ENCODE measurements around the gene AHRR. TPM values are rescaled to one million over a fixed set of nuclear protein-coding genes. Genes with fewer than 3 reads are reported as not detected.

The AHRR gene
- total RNA-seq, 2 donors from 2014 or later, result 1.9 to 17.7 TPM

GRCh38 chr5:422323-423232, 101.1 kb downstream of the AHRR start:
- Histone ChIP-seq H3K4me3 (no peak overlapping the region), H3K36me3 (no peaks in the 10 kb centered on the region), H3K27me3 (replicated peaks; ENCODE audit: insufficient read depth) (no peaks in the 10 kb centered on the region), H3K9me3 (no peaks in the 10 kb centered on the region), H3K27ac (no peak overlapping the region), H3K4me1 (replicated peaks) (no peaks in the 10 kb centered on the region)
- DNase-seq (ENCODE audit: low spot score), result no peak
- WGBS, result 82% methylated on average over 32 of the region's 32 CpGs
- intact Hi-C loops (cut with DNase I), result no loop called here
- TF ChIP-seq POLR2AphosphoS5 (IDR thresholded peaks at IDR 0.05) (no peak), CTCF (IDR thresholded peaks at IDR 0.05) (no peak), POLR2A (IDR thresholded peaks at IDR 0.05) (no peak)

DNA sequence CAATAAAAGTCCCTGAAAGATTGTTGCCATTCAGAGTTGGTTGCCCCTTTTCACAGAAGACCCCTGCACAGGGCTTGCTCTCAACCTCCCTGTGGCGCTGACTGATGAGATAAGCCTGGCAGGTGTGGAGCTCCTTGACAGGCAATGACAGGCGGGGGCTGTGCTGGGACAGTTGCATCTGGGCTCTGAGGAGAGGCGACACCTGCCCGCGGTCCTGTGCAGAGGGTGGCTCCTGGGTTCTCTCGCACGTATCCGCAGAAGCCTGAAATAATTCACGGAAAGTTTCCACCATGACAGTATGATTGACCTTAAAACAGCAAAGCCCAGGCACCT, 101.7 kb downstream of the AHRR start:
- Histone ChIP-seq H3K9me3 (no peaks in the 10 kb centered on the region), H3K27me3 (replicated peaks; ENCODE audit: insufficient read depth) (no peaks in the 10 kb centered on the region), H3K4me1 (replicated peaks) (no peaks in the 10 kb centered on the region), H3K27ac (no peak overlapping the region), H3K36me3 (no peaks in the 10 kb centered on the region), H3K4me3 (no peak overlapping the region)
- DNase-seq (ENCODE audit: low spot score), result no peak
- 88% methylated on average over 9 of the region's 9 CpGs for WGBS
- TF ChIP-seq POLR2A (IDR thresholded peaks at IDR 0.05) (no peak), POLR2AphosphoS5 (IDR thresholded peaks at IDR 0.05) (no peak), CTCF (IDR thresholded peaks at IDR 0.05) (no peak)
- intact Hi-C loops (cut with DNase I), result no loop called here

DNA sequence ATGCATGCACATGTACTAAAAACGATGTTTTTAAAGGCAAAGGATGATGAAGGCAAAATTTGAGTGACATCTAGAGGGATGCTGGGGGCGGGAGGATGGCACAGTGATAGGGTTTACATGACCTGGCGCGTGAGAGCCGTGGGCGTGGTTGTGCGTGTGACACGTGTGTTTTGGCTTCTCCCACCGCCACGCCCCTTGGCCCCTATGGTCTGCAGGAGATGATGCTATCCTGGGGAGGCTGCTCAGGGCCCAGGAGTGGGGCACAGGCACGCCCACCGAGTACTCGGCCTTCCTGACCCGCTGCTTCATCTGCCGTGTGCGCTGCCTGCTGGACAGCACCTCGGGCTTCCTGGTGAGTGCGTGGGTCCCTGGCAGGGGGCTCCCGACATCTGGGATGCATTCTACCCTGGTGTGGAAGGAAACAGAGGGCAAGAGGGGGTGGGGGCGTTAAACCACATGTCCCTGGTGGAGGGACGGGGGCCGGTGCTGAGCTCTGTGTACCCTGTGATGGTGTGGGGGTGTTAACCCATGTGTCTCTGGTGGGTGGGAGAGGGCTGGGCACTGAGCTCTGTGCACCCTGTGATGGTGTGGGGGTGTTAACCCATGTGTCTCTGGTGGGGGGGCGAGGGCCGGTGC, 102.2 kb downstream of the AHRR start:
- intact Hi-C loops (cut with DNase I), result no loop called here
- TF ChIP-seq POLR2AphosphoS5 (IDR thresholded peaks at IDR 0.05), result no peak
- TF ChIP-seq CTCF (IDR thresholded peaks at IDR 0.05), result no peak
- no peak for TF ChIP-seq POLR2A (IDR thresholded peaks at IDR 0.05)

DNA sequence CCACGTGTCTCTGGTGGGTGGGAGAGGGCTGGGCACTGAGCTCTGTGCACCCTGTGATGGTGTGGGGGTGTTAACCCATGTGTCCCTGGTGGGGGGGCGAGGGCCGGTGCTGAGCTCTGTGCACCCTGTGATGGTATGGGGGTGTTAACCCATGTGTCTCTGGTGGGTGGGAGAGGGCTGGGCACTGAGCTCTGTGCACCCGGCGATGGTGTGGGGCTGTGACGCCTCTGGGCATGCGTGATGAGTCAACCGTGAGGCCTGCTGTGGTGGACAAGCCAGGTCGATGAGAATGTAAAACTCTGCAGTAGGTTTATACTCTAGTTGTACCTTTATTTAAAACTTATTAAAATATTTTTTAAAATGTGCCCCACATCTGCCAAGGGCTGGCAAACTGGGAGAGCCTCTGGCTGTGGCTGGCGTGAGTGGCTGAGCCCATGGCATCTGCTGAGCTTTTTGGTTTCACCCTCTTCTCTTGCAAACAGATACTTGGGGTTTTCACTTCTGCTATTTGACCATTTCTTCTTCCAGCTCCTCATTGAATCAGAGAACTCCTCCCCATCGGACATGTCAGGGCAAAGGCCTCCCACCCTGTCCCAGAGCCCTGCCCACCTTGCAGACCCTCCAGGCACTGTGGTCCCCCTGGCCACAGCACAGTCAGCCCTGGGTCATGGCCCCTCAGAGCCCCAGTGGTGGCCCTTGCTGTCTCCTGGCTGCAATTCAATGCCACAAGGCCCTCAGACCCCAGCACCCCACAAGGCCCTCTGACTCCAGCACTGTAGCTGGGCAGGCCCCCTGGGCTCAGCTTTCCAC, 103.0 kb downstream of the AHRR start:
- intact Hi-C loops (cut with DNase I), result no loop called here
- 74% methylated on average over 11 of the region's 11 CpGs for WGBS
- no peaks in the 10 kb centered on the region for H3K9me3 ChIP-seq
- no peaks in the 10 kb centered on the region for H3K4me1 ChIP-seq (replicated peaks)
- H3K36me3 ChIP-seq, result no peaks in the 10 kb centered on the region
- no peak for TF ChIP-seq POLR2A (IDR thresholded peaks at IDR 0.05)
- no peak for TF ChIP-seq POLR2AphosphoS5 (IDR thresholded peaks at IDR 0.05)
- TF ChIP-seq CTCF (IDR thresholded peaks at IDR 0.05), result no peak
- no peak overlapping the region for H3K27ac ChIP-seq
- no peak for DNase-seq (ENCODE audit: low spot score)
- no peaks in the 10 kb centered on the region for H3K27me3 ChIP-seq (replicated peaks; ENCODE audit: insufficient read depth)
- no peak overlapping the region for H3K4me3 ChIP-seq

More for the DNA sequence above, 102.2 kb downstream of the AHRR start:
- Histone ChIP-seq H3K4me3 (no peak overlapping the region), H3K27ac (no peak overlapping the region), H3K4me1 (replicated peaks) (no peaks in the 10 kb centered on the region), H3K9me3 (no peaks in the 10 kb centered on the region), H3K27me3 (replicated peaks; ENCODE audit: insufficient read depth) (no peaks in the 10 kb centered on the region), H3K36me3 (no peaks in the 10 kb centered on the region)
- 80% methylated on average over 24 of the region's 24 CpGs for whole genome bisulfite sequencing
- no peak for DNase-seq (ENCODE audit: low spot score)
